Activated naive CD8-positive, alpha-beta T cell treated with anti-CD3 and anti-CD28 coated beads, Interleukin-2, amount 50 U/mL, for 24 hours (primary cell): ENCODE measurements around the gene PKMYT1.
A peak's percentile ranks its signal among the peaks of the same experiment; 100 is the strongest.

ENCODE experiments used
- ATAC-seq: fragments of 150-1000 bp; cut with Tn5 transposase; one replicate; pipeline ENCODE4 v1.10.0; 2021
- DNase-seq: peaks from one replicate; pipeline ENCODE4 v3.0.0; 2021
- H3K27ac Mint-ChIP-seq: one replicate; pipeline ENCODE4 v1.8.0; 2021; ENCODE audit warnings: mild to moderate bottlenecking, mixed read lengths
- H3K27me3 Mint-ChIP-seq: one replicate; pipeline ENCODE4 v1.8.0; 2021; ENCODE audit warnings: mixed read lengths
- H3K36me3 Mint-ChIP-seq: one replicate; pipeline ENCODE4 v1.8.0; 2021; ENCODE audit warnings: low read depth, mixed read lengths
- H3K4me1 Mint-ChIP-seq: one replicate; pipeline ENCODE4 v1.8.0; 2021; ENCODE audit warnings: mixed read lengths
- H3K4me3 Mint-ChIP-seq: one replicate; pipeline ENCODE4 v1.8.0; 2021; ENCODE audit warnings: mild to moderate bottlenecking, moderate library complexity, mixed read lengths
- H3K9me3 Mint-ChIP-seq: one replicate; pipeline ENCODE4 v1.8.0; 2021; ENCODE audit warnings: mixed read lengths

The PKMYT1 gene

GRCh38 chr16:3010510-3010909 is 30.3 kb upstream of the PKMYT1 start:
- peaks cover 21% of the 10 kb centered on the region for H3K4me1 Mint-ChIP-seq
- no peak overlapping the region for H3K4me3 Mint-ChIP-seq
- H3K36me3 Mint-ChIP-seq: no peaks in the 10 kb centered on the region
- H3K27ac Mint-ChIP-seq: no peak overlapping the region
- H3K9me3 Mint-ChIP-seq: no peaks in the 10 kb centered on the region
- peaks cover 21% of the 10 kb centered on the region for H3K27me3 Mint-ChIP-seq
- ATAC-seq (no peak), DNase-seq (no peak)

- peaks cover 23% of the 10 kb centered on the region for H3K4me1 Mint-ChIP-seq
- DNase-seq (no peak), ATAC-seq (no peak)
Observed at GRCh38 chr16:3009568-3010390, 29.5 kb upstream of the PKMYT1 start.

GRCh38 chr16:3008690-3009037 is 28.4 kb upstream of the PKMYT1 start:
- peaks cover 19% of the 10 kb centered on the region for H3K27me3 Mint-ChIP-seq
- peaks cover 26% of the 10 kb centered on the region for H3K4me1 Mint-ChIP-seq
- H3K36me3 Mint-ChIP-seq: no peaks in the 10 kb centered on the region
- ATAC-seq (no peak), DNase-seq (no peak)
- H3K27ac Mint-ChIP-seq: no peak overlapping the region
- H3K9me3 Mint-ChIP-seq: no peaks in the 10 kb centered on the region
- H3K4me3 Mint-ChIP-seq: no peak overlapping the region

More at GRCh38 chr16:3009568-3010390, 29.5 kb upstream of the PKMYT1 start:
- H3K9me3 Mint-ChIP-seq: no peaks in the 10 kb centered on the region
- no peaks in the 10 kb centered on the region for H3K36me3 Mint-ChIP-seq
- no peak overlapping the region for H3K27ac Mint-ChIP-seq
- H3K4me3 Mint-ChIP-seq: no peak overlapping the region
- H3K27me3 Mint-ChIP-seq: peaks cover 24% of the 10 kb centered on the region

GRCh38 chr16:3007957-3008689 is 27.9 kb upstream of the PKMYT1 start:
- peak overlapping the region; percentile 24 for H3K4me3 Mint-ChIP-seq
- ATAC-seq: no peak
- peaks cover 26% of the 10 kb centered on the region for H3K4me1 Mint-ChIP-seq
- no peak overlapping the region for H3K27ac Mint-ChIP-seq
- DNase-seq: no peak
- H3K9me3 Mint-ChIP-seq: no peaks in the 10 kb centered on the region
- peaks cover 19% of the 10 kb centered on the region for H3K27me3 Mint-ChIP-seq
- H3K36me3 Mint-ChIP-seq: no peaks in the 10 kb centered on the region

GRCh38 chr16:3007059-3007956 is 27.1 kb upstream of the PKMYT1 start:
- Mint-ChIP-seq H3K9me3 (no peaks in the 10 kb centered on the region), H3K36me3 (no peaks in the 10 kb centered on the region), H3K27ac (no peak overlapping the region), H3K4me3 (no peak overlapping the region), H3K4me1 (peaks cover 26% of the 10 kb centered on the region), H3K27me3 (peaks cover 13% of the 10 kb centered on the region)
- DNase-seq (no peak), ATAC-seq (no peak)

- no peaks in the 10 kb centered on the region for H3K9me3 Mint-ChIP-seq
- peaks cover 26% of the 10 kb centered on the region for H3K4me1 Mint-ChIP-seq
- peaks cover 13% of the 10 kb centered on the region for H3K27me3 Mint-ChIP-seq
- ATAC-seq: no peak
- no peak overlapping the region for H3K27ac Mint-ChIP-seq
- no peak for DNase-seq
- no peaks in the 10 kb centered on the region for H3K36me3 Mint-ChIP-seq
- H3K4me3 Mint-ChIP-seq: peak overlapping the region; percentile 45
Observed at GRCh38 chr16:3004781-3005284, 24.6 kb upstream of the PKMYT1 start.

- Mint-ChIP-seq H3K9me3 (no peaks in the 10 kb centered on the region), H3K36me3 (no peaks in the 10 kb centered on the region), H3K4me3 (no peak overlapping the region), H3K27ac (no peak overlapping the region), H3K4me1 (peaks cover 26% of the 10 kb centered on the region), H3K27me3 (peaks cover 14% of the 10 kb centered on the region)
- peak; percentile 16 for DNase-seq
- no peak for ATAC-seq
Observed at GRCh38 chr16:3004319-3004718, 24.1 kb upstream of the PKMYT1 start.

- Mint-ChIP-seq H3K4me1 (peaks cover 23% of the 10 kb centered on the region), H3K4me3 (peak overlapping the region; percentile 51), H3K27me3 (peaks cover 18% of the 10 kb centered on the region), H3K9me3 (no peaks in the 10 kb centered on the region), H3K36me3 (no peaks in the 10 kb centered on the region), H3K27ac (peak overlapping the region; percentile 80)
- peak; percentile 99 for ATAC-seq
- DNase-seq: peak; percentile 95
Observed at GRCh38 chr16:3003582-3004270, 23.5 kb upstream of the PKMYT1 start.

GRCh38 chr16:3001316-3001715 is 21.1 kb upstream of the PKMYT1 start:
- Mint-ChIP-seq H3K4me3 (no peak overlapping the region), H3K27me3 (peaks cover 14% of the 10 kb centered on the region), H3K36me3 (no peaks in the 10 kb centered on the region), H3K4me1 (peaks cover 6% of the 10 kb centered on the region), H3K9me3 (no peaks in the 10 kb centered on the region), H3K27ac (no peak overlapping the region)
- ATAC-seq (no peak), DNase-seq (no peak)

GRCh38 chr16:3000540-3000939 is 20.3 kb upstream of the PKMYT1 start:
- Mint-ChIP-seq H3K4me1 (peaks cover 6% of the 10 kb centered on the region), H3K36me3 (no peaks in the 10 kb centered on the region), H3K27me3 (peaks cover 9% of the 10 kb centered on the region), H3K4me3 (no peak overlapping the region), H3K27ac (no peak overlapping the region), H3K9me3 (no peaks in the 10 kb centered on the region)
- ATAC-seq: no peak
- no peak for DNase-seq

GRCh38 chr16:2999929-3000328 is 19.7 kb upstream of the PKMYT1 start:
- no peaks in the 10 kb centered on the region for H3K9me3 Mint-ChIP-seq
- H3K4me1 Mint-ChIP-seq: peaks cover 5% of the 10 kb centered on the region
- no peaks in the 10 kb centered on the region for H3K36me3 Mint-ChIP-seq
- peaks cover 7% of the 10 kb centered on the region for H3K27me3 Mint-ChIP-seq
- H3K4me3 Mint-ChIP-seq: no peak overlapping the region
- ATAC-seq (no peak), DNase-seq (no peak)
- H3K27ac Mint-ChIP-seq: no peak overlapping the region

GRCh38 chr16:2996298-2996697 is 16.1 kb upstream of the PKMYT1 start:
- Mint-ChIP-seq H3K4me1 (no peaks in the 10 kb centered on the region), H3K36me3 (no peaks in the 10 kb centered on the region), H3K27me3 (peaks cover 4% of the 10 kb centered on the region), H3K9me3 (no peaks in the 10 kb centered on the region), H3K4me3 (no peak overlapping the region), H3K27ac (no peak overlapping the region)
- no peak for ATAC-seq
- DNase-seq: no peak

GRCh38 chr16:2992383-2993081 is 12.3 kb upstream of the PKMYT1 start:
- no peak for ATAC-seq
- Mint-ChIP-seq H3K9me3 (no peaks in the 10 kb centered on the region), H3K27me3 (no peaks in the 10 kb centered on the region), H3K36me3 (no peaks in the 10 kb centered on the region), H3K4me1 (no peaks in the 10 kb centered on the region), H3K27ac (no peak overlapping the region), H3K4me3 (no peak overlapping the region)
- DNase-seq: no peak
